H7 (cell line): ENCODE data around the gene ARL15. TPM values are rescaled to one million over a fixed set of nuclear protein-coding genes. Genes with fewer than 3 reads are reported as not detected.
"Not testable (repeated sequence)": the region's sequence is repeated elsewhere in the genome, so short reads cannot be mapped to it uniquely, and the experiment has no call there.

Experiments
- DNase-seq: peaks from one replicate; pipeline ENCODE4 v3.0.0; 2012
- H3K27me3 ChIP-seq: 2 replicates; pipeline ENCODE4 v1.6.0; 2011; ENCODE audit warnings: mild to moderate bottlenecking, low read length; ENCODE audit not compliant: control insufficient read depth, insufficient read depth
- H3K36me3 ChIP-seq: replicated peaks from 2 replicates; pipeline ENCODE4 v1.5.1; 2011; ENCODE audit warnings: low read length; ENCODE audit not compliant: control insufficient read depth, insufficient read depth
- H3K4me3 ChIP-seq: 2 replicates; pipeline ENCODE4 v1.5.1; 2011; ENCODE audit warnings: low read depth, mild to moderate bottlenecking, control low read depth, low read length, moderate library complexity; ENCODE audit not compliant: insufficient read depth
- total RNA-seq: library from RNA; depleted of rRNA; stranded (reverse); fragments of >200 nt; shearing (Covaris generic); gene quantifications from 2 replicates; pipeline ENCODE4 v1.2.3, GENCODE V29; 2014; rRNA removed

The ARL15 gene
- total RNA-seq = 21.6 and 22.9 TPM in 2 replicates

GRCh38 chr5:54310433-54311175 is at the start of gene ARL15:
Gene ARL15, minus strand, starts transcription at chr5:54310573.
- H3K4me3 ChIP-seq = peak within 1 kb of the TSS; percentile 60

GRCh38 chr5:54360089-54360488 is 49.7 kb upstream of the ARL15 start:
- peak; percentile 29 for DNase-seq

More at GRCh38 chr5:54310433-54311175, at the start of gene ARL15:
- peak; percentile 96 for DNase-seq
- H3K27me3 ChIP-seq = no peaks in the 10 kb centered on the region
- no peaks in the 10 kb centered on the region for H3K36me3 ChIP-seq

DNA sequence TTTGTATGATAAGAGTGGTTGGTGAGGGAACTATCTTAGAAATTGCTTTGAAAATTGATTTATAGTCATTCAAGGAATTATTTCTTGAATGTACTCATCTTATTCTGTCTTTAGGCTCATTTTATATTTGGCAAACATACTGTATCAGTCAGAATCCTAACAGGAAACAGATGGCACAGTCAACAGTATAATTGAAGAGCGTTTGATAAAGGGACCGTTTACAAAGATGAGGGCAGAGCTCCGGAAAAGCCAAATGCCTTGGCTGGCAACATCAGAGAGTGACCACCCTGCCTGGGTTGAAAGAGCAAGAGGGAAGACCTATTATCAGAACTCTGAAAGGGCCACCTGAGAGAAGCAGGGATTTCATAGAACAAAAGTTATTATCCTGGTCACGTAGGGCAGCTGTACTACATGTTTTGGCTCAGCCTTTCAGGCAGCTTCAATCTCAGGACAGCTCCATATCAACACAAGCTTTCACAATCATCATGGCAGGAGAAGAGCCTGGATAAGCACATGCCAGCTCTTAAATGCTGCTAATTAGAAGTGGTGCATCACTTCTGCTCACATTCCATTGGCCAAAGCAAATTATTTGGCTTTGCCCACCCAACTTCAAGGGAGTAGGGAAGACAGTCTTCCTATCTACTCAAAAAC is 47.2 kb upstream of the ARL15 start:
- no peaks in the 10 kb centered on the region for H3K27me3 ChIP-seq
- no peak for DNase-seq
- H3K4me3 ChIP-seq = no peak overlapping the region
- no peaks in the 10 kb centered on the region for H3K36me3 ChIP-seq

More at GRCh38 chr5:54360089-54360488, 49.7 kb upstream of the ARL15 start:
- Histone ChIP-seq H3K27me3 (no peaks in the 10 kb centered on the region), H3K36me3 (no peaks in the 10 kb centered on the region), H3K4me3 (no peak overlapping the region)

DNA sequence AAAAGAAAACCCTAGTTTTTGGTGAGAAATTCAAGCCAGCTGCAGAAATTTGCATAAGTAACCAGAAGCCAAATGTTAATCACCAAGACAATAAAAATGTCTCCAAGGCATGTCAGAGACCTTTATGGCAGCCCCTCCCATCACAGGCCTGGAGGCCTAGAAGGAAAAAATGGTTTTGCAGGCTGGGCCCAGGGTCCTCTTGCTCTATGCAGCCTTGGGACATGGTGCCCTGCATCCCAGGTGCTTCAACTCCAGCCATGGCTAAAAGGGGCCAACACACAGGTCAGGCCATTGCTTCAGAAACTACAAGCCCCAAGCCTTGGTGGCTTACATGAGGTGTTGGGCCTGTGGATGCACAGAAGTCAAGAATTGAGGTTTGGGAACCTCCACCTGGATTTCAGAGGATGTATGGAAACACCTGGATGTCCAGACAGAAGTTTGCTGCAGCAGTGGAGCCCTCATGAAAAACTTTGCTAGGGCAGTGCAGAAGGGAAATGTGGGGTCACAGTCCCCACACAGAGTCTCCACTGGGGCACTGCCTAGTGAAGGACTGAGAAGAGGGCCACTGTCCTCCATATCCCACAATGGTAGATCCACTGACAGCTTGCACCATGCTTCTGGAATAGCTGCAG is 43.7 kb upstream of the ARL15 start:
- not testable (repeated sequence) for H3K4me3 ChIP-seq, DNase-seq, H3K36me3 ChIP-seq, H3K27me3 ChIP-seq

- not testable (repeated sequence) for H3K27me3 ChIP-seq
These were observed 42.2 kb upstream of the ARL15 start for GRCh38 chr5:54352580-54352979.

GRCh38 chr5:54347221-54347865 is 37.0 kb upstream of the ARL15 start:
- Histone ChIP-seq H3K4me3 (no peak overlapping the region), H3K27me3 (no peaks in the 10 kb centered on the region), H3K36me3 (no peaks in the 10 kb centered on the region)
- DNase-seq = no peak

More at GRCh38 chr5:54352580-54352979, 42.2 kb upstream of the ARL15 start:
- not testable (repeated sequence) for DNase-seq, H3K36me3 ChIP-seq, H3K4me3 ChIP-seq

DNA sequence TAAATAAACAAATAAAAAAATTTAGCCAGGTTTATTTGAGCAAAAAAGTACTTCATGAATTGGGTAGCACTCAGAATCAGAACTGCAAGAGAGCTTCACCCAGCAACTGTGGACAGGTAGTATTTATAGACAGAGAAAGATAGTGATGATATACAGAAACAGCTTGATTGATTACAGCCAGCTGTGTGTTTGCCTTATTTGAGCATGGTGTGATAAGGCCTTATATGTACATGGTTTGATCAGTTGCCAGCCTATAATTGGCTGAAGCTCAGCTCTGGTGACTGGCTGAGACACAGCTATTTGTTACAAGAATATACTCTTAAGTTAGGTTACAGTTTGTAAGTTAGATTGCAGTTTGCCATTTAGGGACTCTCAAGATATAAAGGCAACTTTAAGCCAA is 34.3 kb upstream of the ARL15 start:
- H3K4me3 ChIP-seq = no peak overlapping the region
- no peaks in the 10 kb centered on the region for H3K27me3 ChIP-seq
- no peak for DNase-seq
- no peaks in the 10 kb centered on the region for H3K36me3 ChIP-seq

GRCh38 chr5:54341971-54342370 is 31.6 kb upstream of the ARL15 start:
- no peak for DNase-seq
- H3K36me3 ChIP-seq = no peaks in the 10 kb centered on the region

DNA sequence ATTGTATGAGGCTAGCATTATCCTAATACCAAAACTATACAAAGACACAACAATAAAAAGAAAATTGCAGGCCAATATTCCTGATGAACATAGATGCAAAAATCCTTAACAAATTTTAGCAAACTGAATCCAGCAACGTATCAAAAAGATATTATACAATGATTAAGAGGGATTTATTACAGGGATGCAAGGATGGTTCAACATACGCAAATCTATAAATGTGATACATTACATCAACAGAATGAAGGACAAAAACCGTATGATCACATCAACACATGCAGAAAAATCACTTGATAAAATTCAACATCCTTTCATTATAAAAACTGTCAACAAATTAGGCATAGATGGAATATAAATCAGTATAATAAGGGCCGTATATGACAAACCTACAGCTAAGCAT is 27.1 kb upstream of the ARL15 start:
- DNase-seq = no peak
- Histone ChIP-seq H3K36me3 (no peaks in the 10 kb centered on the region), H3K4me3 (no peak overlapping the region), H3K27me3 (no peaks in the 10 kb centered on the region)

More at GRCh38 chr5:54341971-54342370, 31.6 kb upstream of the ARL15 start:
- no peaks in the 10 kb centered on the region for H3K27me3 ChIP-seq
- H3K4me3 ChIP-seq = no peak overlapping the region

DNA sequence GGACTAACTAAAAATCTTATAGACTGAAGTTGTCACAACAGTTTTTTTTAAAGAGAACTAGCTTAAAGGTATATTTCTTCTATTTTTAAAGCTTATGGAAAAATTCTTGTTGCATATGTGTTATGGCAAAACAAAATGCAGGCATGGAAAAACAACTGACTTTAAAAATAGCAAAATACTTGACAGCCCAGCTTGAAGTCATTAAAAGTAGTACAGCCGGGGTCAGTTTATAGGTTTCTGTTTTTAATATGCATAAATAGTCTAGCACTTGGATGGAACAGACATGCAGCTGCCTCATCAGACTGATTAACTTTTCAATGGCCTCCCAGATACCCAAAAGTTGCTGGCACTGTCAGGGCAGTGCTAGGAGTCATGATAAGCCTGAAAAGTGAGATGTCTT is 22.3 kb upstream of the ARL15 start:
- no peak for DNase-seq
- Histone ChIP-seq H3K36me3 (no peaks in the 10 kb centered on the region), H3K4me3 (no peak overlapping the region), H3K27me3 (no peaks in the 10 kb centered on the region)

GRCh38 chr5:54329731-54330709 is 19.6 kb upstream of the ARL15 start:
- no peaks in the 10 kb centered on the region for H3K27me3 ChIP-seq
- H3K36me3 ChIP-seq = no peaks in the 10 kb centered on the region
- no peak overlapping the region for H3K4me3 ChIP-seq
- no peak for DNase-seq

- DNase-seq = no peak
- Histone ChIP-seq H3K27me3 (no peaks in the 10 kb centered on the region), H3K36me3 (no peaks in the 10 kb centered on the region), H3K4me3 (no peak overlapping the region)
These were observed 16.4 kb upstream of the ARL15 start for GRCh38 chr5:54326662-54327270.

- DNase-seq = no peak
- no peaks in the 10 kb centered on the region for H3K36me3 ChIP-seq
- no peak overlapping the region for H3K4me3 ChIP-seq
- no peaks in the 10 kb centered on the region for H3K27me3 ChIP-seq
These were observed 15.4 kb upstream of the ARL15 start for GRCh38 chr5:54325610-54326311.
